Neural cell (in vitro differentiated cells): Measurements from ENCODE around the gene RHPN2. TPM values are rescaled to one million over a fixed set of nuclear protein-coding genes. Genes with fewer than 3 reads are reported as not detected.

Source experiments
- H2AFZ ChIP-seq: fragments of 200-600, 300-800 bp; sonication (generic), shearing (Covaris generic); 2 replicates; pipeline ENCODE4 v1.6.0; 2014; ENCODE audit warnings: low read depth, mild to moderate bottlenecking, antibody characterized with exemption, low read length, moderate library complexity
- H3F3A ChIP-seq: fragments of 200-600 bp; shearing (Covaris generic); 2 replicates; pipeline ENCODE4 v1.6.1; 2016; ENCODE audit warnings: mild to moderate bottlenecking, moderate library complexity, mixed read lengths, antibody characterized with exemption, low read length; ENCODE audit not compliant: insufficient read depth, poor library complexity, severe bottlenecking
- H3K27ac ChIP-seq: fragments of 200-600, 300-800 bp; sonication (generic), shearing (Covaris generic); 2 replicates; pipeline ENCODE4 v1.5.1; 2014; ENCODE audit warnings: mild to moderate bottlenecking, low read length, moderate library complexity
- H3K27me3 ChIP-seq: fragments of 300-800, 200-600 bp; sonication (generic), shearing (Covaris generic); 2 replicates; pipeline ENCODE4 v1.6.0; 2014; ENCODE audit warnings: mild to moderate bottlenecking, low read depth, low read length, moderate library complexity; ENCODE audit not compliant: insufficient read depth
- H3K36me3 ChIP-seq: fragments of 300-800, 200-600 bp; sonication (generic), shearing (Covaris generic); 2 replicates; pipeline ENCODE4 v1.5.1; 2014; ENCODE audit warnings: mild to moderate bottlenecking, antibody characterized with exemption, low read length, moderate library complexity; ENCODE audit not compliant: insufficient read depth
- H3K4me2 ChIP-seq: fragments of 300-800, 200-600 bp; sonication (generic), shearing (Covaris generic); 2 replicates; pipeline ENCODE4 v1.6.0; 2014; ENCODE audit warnings: mild to moderate bottlenecking, low read length
- H3K4me3 ChIP-seq: fragments of 300-800, 200-600 bp; sonication (generic), shearing (Covaris generic); 2 replicates; pipeline ENCODE4 v1.5.1; 2014; ENCODE audit warnings: mild to moderate bottlenecking, low read length, moderate library complexity
- H3K79me2 ChIP-seq: fragments of 200-600 bp; shearing (Covaris generic); replicated peaks from 2 replicates; pipeline ENCODE4 v1.6.0; 2014; ENCODE audit warnings: mild to moderate bottlenecking, low read length, moderate library complexity; ENCODE audit not compliant: insufficient read depth
- H3K9ac ChIP-seq: fragments of 300-800, 200-600 bp; sonication (generic), shearing (Covaris generic); 2 replicates; pipeline ENCODE4 v1.6.1; 2016; ENCODE audit warnings: mild to moderate bottlenecking, low read length, mixed read lengths
- H3K9me2 ChIP-seq: fragments of 200-600 bp; shearing (Covaris generic); 2 replicates; pipeline ENCODE4 v1.6.1; 2016; ENCODE audit warnings: mild to moderate bottlenecking, low read length, mixed read lengths; ENCODE audit not compliant: insufficient read depth
- H3K9me3 ChIP-seq: fragments of 200-600, 300-800 bp; sonication (generic), shearing (Covaris generic); 2 replicates; pipeline ENCODE4 v1.6.1; 2016; ENCODE audit warnings: mild to moderate bottlenecking, mixed run types, low read length, moderate library complexity, mixed read lengths
- H4K20me1 ChIP-seq: fragments of 200-600 bp; shearing (Covaris generic); 2 replicates; pipeline ENCODE4 v1.6.1; 2016; ENCODE audit warnings: mild to moderate bottlenecking, mixed run types; ENCODE audit not compliant: insufficient read depth
- EP300 ChIP-seq: fragments of 450-650 bp; conservative IDR thresholded peaks from 2 replicates; pipeline ENCODE4 v1.6.1; 2014; ENCODE audit warnings: antibody characterized with exemption, mild to moderate bottlenecking, moderate library complexity; ENCODE audit not compliant: poor library complexity, severe bottlenecking
- EZH2 ChIP-seq: fragments of 200-600, 300-800 bp; shearing (Covaris generic), sonication (generic); IDR thresholded peaks from 2 replicates; pipeline ENCODE4 v1.6.1; 2014; ENCODE audit warnings: antibody characterized with exemption, low read length, borderline replicate concordance, mild to moderate bottlenecking; ENCODE audit not compliant: insufficient read depth, poor library complexity, severe bottlenecking
- MXI1 ChIP-seq: fragments of 450-650 bp; conservative IDR thresholded peaks from 2 replicates; pipeline ENCODE4 v1.6.1; 2014; ENCODE audit warnings: antibody characterized with exemption, mild to moderate bottlenecking; ENCODE audit not compliant: poor library complexity, severe bottlenecking
- POLR2AphosphoS5 ChIP-seq: IDR thresholded peaks from 2 replicates; pipeline ENCODE4 v1.6.1; 2012
- RAD21 ChIP-seq: fragments of 450-650 bp; conservative IDR thresholded peaks from 2 replicates; pipeline ENCODE4 v1.6.1; 2014; ENCODE audit warnings: antibody characterized with exemption, mild to moderate bottlenecking, moderate library complexity
- SMC3 ChIP-seq: fragments of 450-650 bp; conservative IDR thresholded peaks from 2 replicates; pipeline ENCODE4 v1.6.1; 2014; ENCODE audit warnings: antibody characterized with exemption, mild to moderate bottlenecking, moderate library complexity; ENCODE audit not compliant: poor library complexity
- TAF1 ChIP-seq: IDR thresholded peaks from 2 replicates; pipeline ENCODE4 v1.6.1; 2012; ENCODE audit warnings: low read depth
- polyA minus RNA-seq: library from RNA; depleted of rRNA, polyadenylated mRNA; stranded (reverse); fragments of >200 nt; gene quantifications from 2 replicates; pipeline ENCODE4 v1.2.3, GENCODE V29; 2014
- polyA plus RNA-seq: library from polyadenylated mRNA; depleted of rRNA; stranded (reverse); fragments of >200 nt; gene quantifications from 2 replicates; pipeline ENCODE4 v1.2.3, GENCODE V29; 2014
- TF ChIP-seq, protein P1 (sequence below): fragments of 450-650 bp; IDR thresholded peaks from 2 replicates; pipeline ENCODE4 v1.5.1; 2014; ENCODE audit warnings: antibody characterized with exemption, mild to moderate bottlenecking, moderate library complexity; ENCODE audit not compliant: poor library complexity, severe bottlenecking
- TF ChIP-seq, protein P2 (sequence below): IDR thresholded peaks from 2 replicates; pipeline ENCODE4 v1.6.1; 2012; ENCODE audit warnings: borderline replicate concordance

Gene RHPN2
- polyA plus RNA-seq (0.60 and 1.5 TPM in 2 replicates), polyA minus RNA-seq (0.49 and 0.69 TPM in 2 replicates)

DNA sequence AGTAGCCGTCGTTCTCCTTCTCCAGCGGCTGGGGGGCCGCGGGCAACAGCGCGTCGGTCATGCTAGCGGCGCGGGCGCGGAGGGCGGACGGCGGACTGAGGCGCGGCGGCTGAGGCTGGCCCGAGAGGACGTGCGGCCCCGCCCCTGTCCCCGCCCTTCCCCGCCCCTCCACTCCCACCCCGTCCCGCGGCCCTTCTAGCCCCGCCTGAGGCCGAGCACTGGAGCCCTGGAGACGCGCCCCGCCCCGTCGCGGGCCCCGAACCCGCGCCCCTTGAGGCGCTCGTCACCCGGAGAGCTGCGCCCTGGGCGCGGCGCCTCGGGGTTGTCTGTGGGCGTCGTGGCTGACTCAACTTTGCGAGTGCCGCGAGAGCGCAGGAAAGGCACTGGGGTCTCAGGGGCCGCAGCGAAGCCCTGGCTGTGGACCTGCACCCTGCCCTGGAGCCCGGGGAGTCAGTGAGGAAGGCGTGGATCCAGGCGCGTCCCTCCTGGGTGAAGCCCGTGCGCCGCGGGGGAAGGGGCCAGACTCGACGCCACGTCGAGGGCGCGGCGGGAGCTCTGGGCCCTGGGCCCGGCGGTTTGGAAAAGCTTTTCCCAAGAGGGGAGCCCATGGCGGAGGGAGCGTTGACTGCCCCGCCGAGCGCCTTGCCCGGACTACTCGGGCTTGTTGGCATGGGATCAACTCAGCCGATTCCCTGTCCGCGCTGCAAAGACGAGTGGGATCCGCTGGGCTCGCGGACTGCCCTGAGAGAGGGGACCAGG lies at the start of gene RHPN2:
Gene RHPN2, minus strand, starts transcription at position 97 of the 759 bp plus-strand sequence. Its CDS starts 36 bp downstream, at position 61.
- no peak within 1 kb of the TSS for H3K27ac ChIP-seq
- H3K9ac ChIP-seq: no peak within 1 kb of the TSS

DNA sequence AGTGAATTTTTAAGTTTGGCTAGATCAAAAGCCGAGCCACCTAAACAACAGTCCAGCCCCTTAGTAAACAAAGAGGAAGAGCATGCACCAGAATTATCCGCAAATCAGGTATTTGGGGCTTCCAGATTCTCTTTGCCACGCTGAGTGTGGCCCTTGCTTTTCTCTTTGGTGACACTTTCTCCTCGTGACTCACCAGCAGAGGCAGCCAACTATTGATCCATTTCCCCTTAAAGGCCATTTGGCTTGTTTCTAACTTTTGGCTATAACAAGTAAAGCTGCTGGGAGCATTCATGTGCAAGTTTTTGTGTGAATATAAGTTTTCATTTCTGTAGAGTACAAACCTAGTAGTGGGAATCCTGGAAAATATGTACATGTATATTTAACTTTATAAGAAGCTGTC lies 49.6 kb upstream of the RHPN2 start:
- H3K9me3 ChIP-seq: no peaks in the 10 kb centered on the region
- H3K4me2 ChIP-seq: no peak overlapping the region
- H3F3A ChIP-seq: no peaks in the 10 kb centered on the region
- H3K4me3 ChIP-seq: no peak overlapping the region
- TF ChIP-seq MXI1 (no peak), POLR2AphosphoS5 (no peak), SMC3 (no peak), TAF1 (no peak), EZH2 (no peak), RAD21 (no peak)
- TF ChIP-seq, protein P1, sequence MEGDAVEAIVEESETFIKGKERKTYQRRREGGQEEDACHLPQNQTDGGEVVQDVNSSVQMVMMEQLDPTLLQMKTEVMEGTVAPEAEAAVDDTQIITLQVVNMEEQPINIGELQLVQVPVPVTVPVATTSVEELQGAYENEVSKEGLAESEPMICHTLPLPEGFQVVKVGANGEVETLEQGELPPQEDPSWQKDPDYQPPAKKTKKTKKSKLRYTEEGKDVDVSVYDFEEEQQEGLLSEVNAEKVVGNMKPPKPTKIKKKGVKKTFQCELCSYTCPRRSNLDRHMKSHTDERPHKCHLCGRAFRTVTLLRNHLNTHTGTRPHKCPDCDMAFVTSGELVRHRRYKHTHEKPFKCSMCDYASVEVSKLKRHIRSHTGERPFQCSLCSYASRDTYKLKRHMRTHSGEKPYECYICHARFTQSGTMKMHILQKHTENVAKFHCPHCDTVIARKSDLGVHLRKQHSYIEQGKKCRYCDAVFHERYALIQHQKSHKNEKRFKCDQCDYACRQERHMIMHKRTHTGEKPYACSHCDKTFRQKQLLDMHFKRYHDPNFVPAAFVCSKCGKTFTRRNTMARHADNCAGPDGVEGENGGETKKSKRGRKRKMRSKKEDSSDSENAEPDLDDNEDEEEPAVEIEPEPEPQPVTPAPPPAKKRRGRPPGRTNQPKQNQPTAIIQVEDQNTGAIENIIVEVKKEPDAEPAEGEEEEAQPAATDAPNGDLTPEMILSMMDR: no peak
- TF ChIP-seq, protein P2, sequence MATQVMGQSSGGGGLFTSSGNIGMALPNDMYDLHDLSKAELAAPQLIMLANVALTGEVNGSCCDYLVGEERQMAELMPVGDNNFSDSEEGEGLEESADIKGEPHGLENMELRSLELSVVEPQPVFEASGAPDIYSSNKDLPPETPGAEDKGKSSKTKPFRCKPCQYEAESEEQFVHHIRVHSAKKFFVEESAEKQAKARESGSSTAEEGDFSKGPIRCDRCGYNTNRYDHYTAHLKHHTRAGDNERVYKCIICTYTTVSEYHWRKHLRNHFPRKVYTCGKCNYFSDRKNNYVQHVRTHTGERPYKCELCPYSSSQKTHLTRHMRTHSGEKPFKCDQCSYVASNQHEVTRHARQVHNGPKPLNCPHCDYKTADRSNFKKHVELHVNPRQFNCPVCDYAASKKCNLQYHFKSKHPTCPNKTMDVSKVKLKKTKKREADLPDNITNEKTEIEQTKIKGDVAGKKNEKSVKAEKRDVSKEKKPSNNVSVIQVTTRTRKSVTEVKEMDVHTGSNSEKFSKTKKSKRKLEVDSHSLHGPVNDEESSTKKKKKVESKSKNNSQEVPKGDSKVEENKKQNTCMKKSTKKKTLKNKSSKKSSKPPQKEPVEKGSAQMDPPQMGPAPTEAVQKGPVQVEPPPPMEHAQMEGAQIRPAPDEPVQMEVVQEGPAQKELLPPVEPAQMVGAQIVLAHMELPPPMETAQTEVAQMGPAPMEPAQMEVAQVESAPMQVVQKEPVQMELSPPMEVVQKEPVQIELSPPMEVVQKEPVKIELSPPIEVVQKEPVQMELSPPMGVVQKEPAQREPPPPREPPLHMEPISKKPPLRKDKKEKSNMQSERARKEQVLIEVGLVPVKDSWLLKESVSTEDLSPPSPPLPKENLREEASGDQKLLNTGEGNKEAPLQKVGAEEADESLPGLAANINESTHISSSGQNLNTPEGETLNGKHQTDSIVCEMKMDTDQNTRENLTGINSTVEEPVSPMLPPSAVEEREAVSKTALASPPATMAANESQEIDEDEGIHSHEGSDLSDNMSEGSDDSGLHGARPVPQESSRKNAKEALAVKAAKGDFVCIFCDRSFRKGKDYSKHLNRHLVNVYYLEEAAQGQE: no peak
- no peaks in the 10 kb centered on the region for H3K36me3 ChIP-seq
- H3K9me2 ChIP-seq: no peaks in the 10 kb centered on the region
- no peaks in the 10 kb centered on the region for H4K20me1 ChIP-seq
- no peak overlapping the region for H3K9ac ChIP-seq
- H2AFZ ChIP-seq: no peak overlapping the region
- no peaks in the 10 kb centered on the region for H3K27me3 ChIP-seq
- H3K79me2 ChIP-seq: no peaks in the 10 kb centered on the region
- H3K27ac ChIP-seq: no peak overlapping the region

More for the DNA sequence above, at the start of gene RHPN2:
- Histone ChIP-seq H3K4me3 (peak within 1 kb of the TSS; percentile 64), H2AFZ (no peak within 1 kb of the TSS), H4K20me1 (no peaks in the 10 kb centered on the region), H3K27me3 (peaks cover 24% of the 10 kb centered on the region), H3K9me3 (no peaks in the 10 kb centered on the region), H3K9me2 (no peaks in the 10 kb centered on the region), H3F3A (no peaks in the 10 kb centered on the region), H3K79me2 (no peaks in the 10 kb centered on the region), H3K4me2 (no peak within 1 kb of the TSS), H3K36me3 (no peaks in the 10 kb centered on the region)
- TF ChIP-seq EP300: no peak
- no peak for TF ChIP-seq MXI1
- TF ChIP-seq EZH2: no peak
